ENCODE results near the gene INSR.

INSR gene

GRCh38 chr19:7199613-7200533 lies 94.3 kb downstream of the INSR start:
- Histone ChIP-seq H3K27ac (replicated peaks) (no peak overlapping the region), H3K4me3 (replicated peaks; ENCODE audit: insufficient read depth, low read length) (no peak overlapping the region), H3K27me3 (ENCODE audit: insufficient read depth, poor library complexity, severe bottlenecking) (no peaks in the 10 kb centered on the region)
- no peak for DNase-seq (ENCODE audit: low read depth in 1 of 2, low spot score in 1 of 2)
- TF ChIP-seq GABPA (IDR thresholded peaks at IDR 0.05; ENCODE audit: low read depth), result no peak
- TF ChIP-seq REST (IDR thresholded peaks at IDR 0.05; ENCODE audit: insufficient replicate concordance, low read depth), result no peak
- no peak for TF ChIP-seq CTCF (IDR thresholded peaks at IDR 0.05; ENCODE audit: insufficient read depth, low read length)
- TF ChIP-seq SPI1 (IDR thresholded peaks at IDR 0.05; ENCODE audit: borderline replicate concordance, low read depth), result no peak
- TF ChIP-seq POLR2AphosphoS5 (IDR thresholded peaks at IDR 0.05; ENCODE audit: low read depth), result no peak

GRCh38 chr19:7197760-7198696 lies 96.2 kb downstream of the INSR start:
- TF ChIP-seq POLR2AphosphoS5 (IDR thresholded peaks at IDR 0.05; ENCODE audit: low read depth) (0 out of 2 replicates have a peak, but pooled peaks have one; percentile 17), CTCF (IDR thresholded peaks at IDR 0.05; ENCODE audit: insufficient read depth, low read length) (no peak)
- Histone ChIP-seq H3K4me3 (replicated peaks; ENCODE audit: insufficient read depth, low read length) (peak overlapping the region; percentile 69), H3K27me3 (ENCODE audit: insufficient read depth, poor library complexity, severe bottlenecking) (no peaks in the 10 kb centered on the region), H3K27ac (replicated peaks) (peak overlapping the region; percentile 62)
- DNase-seq (ENCODE audit: low read depth in 1 of 2, low spot score in 1 of 2), result peak; percentile 89 to 90

GRCh38 chr19:7197119-7197759 lies 97.0 kb downstream of the INSR start:
- Histone ChIP-seq H3K4me3 (replicated peaks; ENCODE audit: insufficient read depth, low read length) (peak overlapping the region; percentile 69), H3K27me3 (ENCODE audit: insufficient read depth, poor library complexity, severe bottlenecking) (no peaks in the 10 kb centered on the region), H3K27ac (replicated peaks) (no peak overlapping the region)
- no peak for TF ChIP-seq POLR2AphosphoS5 (IDR thresholded peaks at IDR 0.05; ENCODE audit: low read depth)
- TF ChIP-seq REST (IDR thresholded peaks at IDR 0.05; ENCODE audit: insufficient replicate concordance, low read depth), result no peak
- TF ChIP-seq CTCF (IDR thresholded peaks at IDR 0.05; ENCODE audit: insufficient read depth, low read length), result no peak
- peak; percentile 35; the same call in 1 of the 2 replicates for TF ChIP-seq SPI1 (IDR thresholded peaks at IDR 0.05; ENCODE audit: borderline replicate concordance, low read depth)
- TF ChIP-seq GABPA (IDR thresholded peaks at IDR 0.05; ENCODE audit: low read depth), result no peak
- peak; percentile 93 to 94 for DNase-seq (ENCODE audit: low read depth in 1 of 2, low spot score in 1 of 2)
